GM11168 (cell line): Measurements from ENCODE around the gene HDAC8.
"Not testable (repeated sequence)": the region's sequence is repeated elsewhere in the genome, so short reads cannot be mapped to it uniquely, and the experiment has no call there.

ENCODE experiments used
- in situ Hi-C: fragments of 300-500 bp; cut with MboI; formaldehyde crosslinking; loops from one replicate; pipeline ENCODE4 v1.12.0; 2022; ENCODE audit warnings: low sequenced_read_pairs; ENCODE audit not compliant: unreplicated experiment

HDAC8 gene

GRCh38 chrX:72340626-72341025 is 232.0 kb downstream of the HDAC8 start:
- in situ Hi-C loops = no loop called here

DNA sequence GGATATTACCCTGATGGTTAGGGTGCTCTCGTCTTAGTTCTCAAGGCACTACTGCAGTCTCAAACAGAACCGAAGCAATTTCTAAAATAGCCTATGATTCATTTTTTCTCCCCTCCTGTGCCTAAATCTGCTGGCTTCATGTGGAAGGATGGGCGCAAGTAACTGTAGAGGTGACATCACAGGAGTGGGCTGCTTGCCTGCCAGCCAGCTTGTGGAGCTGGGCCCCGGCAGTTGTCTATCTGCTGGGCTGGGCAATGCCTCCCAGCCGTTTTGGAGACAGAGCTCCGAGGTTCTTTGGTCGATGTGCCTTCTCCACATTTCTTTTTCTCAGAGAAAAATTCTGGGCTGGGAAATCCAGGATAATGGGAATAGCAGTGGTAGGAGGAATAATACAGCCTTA is 232.6 kb downstream of the HDAC8 start:
- in situ Hi-C loops = no loop called here

- in situ Hi-C loops = no loop called here
Observed at GRCh38 chrX:72330131-72330530, 242.5 kb downstream of the HDAC8 start.

GRCh38 chrX:72326605-72327300 is 245.9 kb downstream of the HDAC8 start:
- in situ Hi-C loops = no loop called here

DNA sequence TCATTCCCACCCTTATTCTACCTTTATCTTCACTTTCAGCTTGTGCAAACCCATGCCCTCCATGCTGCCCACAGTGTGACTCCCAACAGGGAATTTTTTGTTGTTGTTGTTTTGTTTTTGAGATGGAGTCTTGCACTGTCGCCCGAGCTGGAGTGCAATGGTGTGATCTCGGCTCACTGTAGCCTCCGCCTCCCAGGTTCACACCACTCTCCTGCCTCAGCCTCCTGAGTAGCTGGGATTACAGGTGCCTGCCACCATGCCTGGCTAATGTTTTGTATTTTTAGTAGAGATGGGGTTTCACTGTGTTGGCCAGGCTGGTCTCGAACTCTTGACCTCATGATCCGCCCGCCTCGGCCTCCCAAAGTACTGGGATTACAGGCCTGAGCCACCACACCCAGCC is 253.0 kb downstream of the HDAC8 start:
- in situ Hi-C loops = not testable (repeated sequence)

DNA sequence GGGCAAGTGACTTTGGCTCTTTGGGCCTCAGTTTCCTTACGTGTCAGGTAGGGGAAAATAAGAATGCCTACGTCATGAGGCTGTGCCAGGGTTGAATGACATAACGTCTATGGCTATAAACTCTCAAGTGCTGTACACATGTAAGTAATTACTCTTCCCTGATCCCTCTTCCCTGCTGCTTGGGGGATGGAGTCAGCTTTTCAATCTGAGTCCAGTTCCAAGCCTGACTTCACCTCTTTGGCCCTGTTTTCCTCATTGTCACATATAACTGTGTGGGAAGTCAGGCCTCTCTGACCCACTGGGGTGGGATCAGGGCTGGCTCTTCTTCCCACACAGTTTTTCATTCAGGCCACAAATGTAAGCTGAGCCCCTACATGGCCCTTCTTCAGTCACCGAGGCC is 255.5 kb downstream of the HDAC8 start:
- in situ Hi-C loops = no loop called here

DNA sequence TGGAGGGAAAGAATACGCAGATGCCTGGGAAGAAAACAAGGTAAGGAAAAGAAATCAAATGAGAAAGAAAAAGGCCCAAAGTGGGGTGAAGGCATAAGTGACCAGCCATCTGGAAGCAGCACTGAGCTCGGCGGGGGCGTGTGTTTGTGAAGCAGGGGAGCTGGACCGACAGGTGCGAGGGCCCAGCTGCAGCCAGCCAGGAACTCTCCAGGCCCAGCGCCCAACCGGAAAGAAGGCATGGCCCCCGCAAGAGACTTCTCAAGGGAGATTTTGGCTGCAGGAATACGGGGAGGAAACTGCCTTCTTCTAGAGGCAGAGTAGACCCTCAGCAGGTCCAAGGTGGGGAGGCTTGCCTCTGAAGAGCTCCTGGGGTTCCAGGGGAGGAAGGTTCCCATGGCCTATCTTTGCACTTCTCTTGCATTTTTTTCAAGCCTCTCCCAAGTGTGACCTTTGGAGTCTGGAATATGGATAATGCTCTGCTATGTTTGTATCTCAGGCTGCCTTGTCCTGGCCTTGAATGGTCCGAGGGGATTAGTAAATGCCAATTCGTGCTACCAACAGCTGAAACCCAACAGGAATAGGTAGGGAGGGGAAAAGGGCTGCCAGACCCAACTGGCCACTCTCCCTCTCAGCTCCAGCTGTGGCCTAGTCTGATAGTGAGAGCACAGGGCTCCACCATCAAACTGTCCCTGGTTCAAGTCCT is 256.1 kb downstream of the HDAC8 start:
- in situ Hi-C loops = no loop called here

DNA sequence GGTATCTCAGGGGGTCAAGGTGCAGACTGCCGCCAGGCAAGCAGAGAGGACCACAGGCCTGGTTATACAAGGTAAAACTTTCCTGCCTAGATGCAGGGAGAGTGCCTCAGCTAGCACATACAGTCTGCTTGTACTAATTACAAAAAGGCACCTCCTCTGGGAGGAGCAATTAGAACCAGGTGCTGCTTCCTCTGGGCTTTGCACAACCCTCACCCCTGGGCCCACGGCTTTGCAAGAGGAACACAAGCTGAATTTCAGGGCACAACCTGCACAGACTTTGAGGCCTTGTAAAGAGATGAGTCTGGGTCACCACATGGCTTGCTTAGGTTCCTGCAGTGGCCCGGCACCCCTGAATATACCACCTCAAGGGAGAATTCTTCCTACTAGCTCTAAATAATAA is 257.8 kb downstream of the HDAC8 start:
- in situ Hi-C loops = no loop called here

DNA sequence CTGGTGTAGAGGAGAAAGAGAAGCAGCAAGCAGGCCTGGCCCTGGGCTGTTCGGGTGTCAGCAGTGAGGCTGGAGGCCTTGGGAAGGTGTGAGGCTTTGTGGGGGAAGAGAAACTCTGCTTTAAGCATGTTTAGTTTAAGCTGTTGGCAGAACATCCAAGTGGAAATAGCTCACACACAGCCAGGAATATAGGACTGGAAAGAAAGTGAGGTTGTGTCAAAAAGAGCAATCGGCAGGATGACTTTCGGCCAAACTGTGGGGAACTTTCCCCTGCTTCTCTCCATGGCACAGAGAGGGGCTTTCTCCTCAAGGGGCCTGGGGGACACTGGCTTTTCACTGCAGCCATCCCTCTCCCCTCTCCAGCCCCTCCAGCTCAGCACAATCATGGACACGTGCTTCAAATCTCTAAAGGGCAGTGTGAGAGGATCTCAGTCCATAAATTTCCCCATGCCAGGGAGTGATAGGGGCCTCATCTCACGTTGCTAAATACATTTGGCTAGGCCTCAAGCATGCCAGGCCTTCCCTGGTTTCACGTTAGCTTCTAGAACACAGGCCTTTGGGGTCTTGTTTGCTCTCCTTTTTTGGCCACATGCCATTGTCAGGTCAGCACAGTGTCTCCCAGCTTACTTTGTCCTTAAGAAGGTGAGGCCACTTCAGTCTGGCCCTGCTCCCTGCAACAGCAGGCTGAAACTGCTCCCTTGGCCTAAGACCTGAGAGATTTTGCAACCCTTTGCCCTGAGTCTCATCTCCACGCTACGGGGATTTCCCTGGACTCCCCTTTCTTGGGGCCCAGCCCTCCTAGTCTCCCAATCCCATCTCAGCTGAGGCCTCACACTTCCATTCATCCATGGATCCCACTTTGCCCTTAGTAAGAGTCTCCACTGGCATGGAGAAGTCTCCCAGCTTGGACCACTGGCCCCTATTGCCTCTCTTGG is 258.7 kb downstream of the HDAC8 start:
- in situ Hi-C loops = no loop called here

DNA sequence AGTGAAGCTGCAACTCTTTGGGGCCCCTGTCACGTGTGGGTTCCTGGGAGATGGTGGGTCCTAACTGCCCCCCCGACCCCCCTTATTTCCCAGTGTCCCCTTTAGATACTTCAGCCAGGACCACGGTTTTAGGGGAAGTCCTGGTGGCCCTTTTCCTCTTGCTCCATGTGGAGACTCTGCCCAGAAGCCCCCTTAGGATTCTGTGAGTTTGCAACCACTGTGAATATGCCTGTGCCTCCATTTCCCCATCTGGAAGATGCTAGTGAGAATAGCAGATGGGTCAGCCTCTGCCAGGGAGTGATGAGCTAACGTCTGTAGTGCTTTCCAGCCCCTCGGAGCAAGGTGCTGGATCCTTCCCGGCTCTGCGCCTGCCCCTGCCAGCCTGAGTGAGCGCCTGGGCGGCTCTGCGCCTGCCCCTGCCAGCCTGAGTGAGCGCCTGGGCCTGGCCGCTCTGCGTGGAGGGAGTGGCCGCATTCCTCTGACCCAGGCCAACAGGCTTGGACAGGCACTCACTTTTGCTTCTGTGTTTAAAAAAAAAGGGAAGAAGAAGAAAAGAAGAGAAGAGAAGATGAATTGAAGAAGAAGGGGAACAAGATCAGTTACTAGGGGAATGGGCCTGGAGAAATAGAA is 260.2 kb downstream of the HDAC8 start:
- in situ Hi-C loops = no loop called here

DNA sequence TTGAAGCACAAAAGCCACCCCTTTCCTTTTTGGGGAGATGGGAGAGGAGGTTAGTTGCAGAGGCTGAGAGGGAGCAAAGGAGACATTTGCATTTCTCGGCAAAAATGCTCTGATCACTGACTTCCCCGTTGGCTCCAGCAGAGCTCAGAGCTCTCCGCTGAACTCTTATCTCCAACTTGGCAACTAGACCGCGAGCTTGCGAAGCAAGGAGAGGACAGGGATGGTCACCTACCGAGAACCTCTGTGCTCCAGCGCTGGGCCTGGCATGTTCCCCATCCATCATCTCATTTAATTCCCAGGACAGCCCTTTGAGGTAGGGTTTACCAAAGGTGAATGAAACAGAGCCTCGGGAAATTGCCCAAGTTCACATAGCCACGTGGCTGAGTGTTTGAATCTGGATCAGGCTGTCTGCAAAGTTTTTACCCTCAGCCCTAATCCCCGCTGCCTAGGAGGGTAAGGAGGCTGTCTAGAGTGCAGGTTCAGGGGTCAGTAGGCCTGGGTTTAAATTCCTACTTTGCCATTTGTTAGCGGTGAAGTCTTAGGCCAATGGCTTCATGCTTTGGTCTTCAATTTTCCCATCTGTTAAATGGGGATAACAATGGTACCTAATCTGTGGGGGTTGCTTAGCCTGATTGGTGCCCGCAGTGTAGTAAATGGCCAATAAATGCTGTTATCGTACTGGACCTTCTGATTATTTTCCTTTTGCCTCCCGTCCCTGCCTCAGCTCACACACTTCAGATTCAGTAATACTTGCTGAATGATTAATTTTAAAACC is 263.2 kb downstream of the HDAC8 start:
- in situ Hi-C loops = no loop called here

DNA sequence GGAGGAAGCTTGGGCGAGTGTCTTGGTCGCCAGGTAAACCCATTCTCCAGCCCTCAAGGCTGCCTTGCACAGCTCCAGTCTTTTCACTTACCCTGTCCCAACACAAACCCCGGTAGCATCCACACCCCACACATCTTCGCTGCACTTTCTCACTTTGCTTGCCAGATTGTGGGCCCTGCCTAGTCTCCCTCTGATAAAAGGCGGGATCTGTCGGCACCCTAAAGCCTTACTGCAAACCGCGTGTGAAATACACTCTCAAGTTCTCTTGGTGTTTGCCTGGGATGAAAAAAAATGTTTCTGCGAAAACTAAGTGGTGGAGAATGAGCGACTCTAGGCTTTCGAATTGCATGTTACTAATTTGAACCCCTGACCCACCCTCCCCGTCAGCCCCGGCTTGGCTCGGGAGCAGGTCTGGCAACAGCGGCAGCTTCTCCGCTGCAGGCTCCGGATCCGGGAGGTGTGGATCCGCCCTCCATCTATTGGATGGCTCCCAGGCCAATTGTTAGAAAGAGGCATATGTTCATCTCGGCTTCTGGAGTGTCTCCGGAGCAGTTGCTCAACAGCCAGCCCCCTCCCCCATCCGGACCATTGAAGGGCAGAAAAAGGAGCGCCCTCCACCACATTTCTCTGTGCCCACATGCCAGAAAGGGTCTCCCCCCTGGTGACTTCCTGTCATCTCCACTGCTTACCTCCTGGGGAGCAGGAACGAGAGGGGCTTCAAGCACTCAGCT is 263.9 kb downstream of the HDAC8 start:
- in situ Hi-C loops = no loop called here

- in situ Hi-C loops = no loop called here
Observed at GRCh38 chrX:72308209-72308565, 264.5 kb downstream of the HDAC8 start.

- in situ Hi-C loops = no loop called here
Observed at GRCh38 chrX:72307646-72308051, 265.0 kb downstream of the HDAC8 start.

DNA sequence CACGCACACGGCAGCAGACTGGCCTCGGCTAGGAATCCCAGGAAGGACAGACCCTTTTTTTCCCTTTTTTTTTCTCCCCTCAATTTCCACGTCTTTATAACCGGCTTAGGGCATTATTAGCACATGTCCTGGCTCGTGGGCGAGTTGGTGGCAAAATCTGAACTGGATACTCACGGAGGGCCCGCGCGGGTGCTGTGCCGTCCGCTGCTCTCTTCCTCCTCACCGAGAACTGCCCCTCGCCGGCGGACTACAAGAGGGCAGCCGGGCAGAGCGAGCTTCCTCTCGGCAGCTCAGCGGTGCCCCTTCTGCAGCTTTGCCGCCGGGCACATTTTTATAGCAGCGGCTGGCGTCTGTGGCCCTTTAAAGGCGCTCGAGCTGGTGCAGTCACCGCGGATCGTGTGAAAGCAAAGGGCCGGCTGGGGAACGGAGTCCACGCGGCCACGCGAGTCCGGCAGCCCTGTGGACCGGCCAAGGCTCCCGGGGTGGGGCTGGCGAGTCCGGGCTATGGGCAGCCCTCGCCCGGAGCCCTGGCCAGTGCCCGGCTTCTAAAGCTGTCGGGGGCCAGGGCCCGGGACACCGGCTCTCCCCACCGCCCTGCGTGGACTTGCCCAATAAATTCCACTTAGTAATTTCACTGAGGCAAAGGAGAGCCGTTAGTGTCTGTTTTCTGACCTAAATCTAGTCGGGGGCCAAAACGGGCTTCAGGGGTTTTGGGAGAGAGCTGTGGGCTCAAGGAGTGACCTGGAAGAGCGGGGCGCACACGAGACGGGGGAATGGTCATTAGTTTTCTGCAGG is 265.6 kb downstream of the HDAC8 start:
- in situ Hi-C loops = no loop called here

GRCh38 chrX:72306085-72306801 is 266.4 kb downstream of the HDAC8 start:
- in situ Hi-C loops = no loop called here

DNA sequence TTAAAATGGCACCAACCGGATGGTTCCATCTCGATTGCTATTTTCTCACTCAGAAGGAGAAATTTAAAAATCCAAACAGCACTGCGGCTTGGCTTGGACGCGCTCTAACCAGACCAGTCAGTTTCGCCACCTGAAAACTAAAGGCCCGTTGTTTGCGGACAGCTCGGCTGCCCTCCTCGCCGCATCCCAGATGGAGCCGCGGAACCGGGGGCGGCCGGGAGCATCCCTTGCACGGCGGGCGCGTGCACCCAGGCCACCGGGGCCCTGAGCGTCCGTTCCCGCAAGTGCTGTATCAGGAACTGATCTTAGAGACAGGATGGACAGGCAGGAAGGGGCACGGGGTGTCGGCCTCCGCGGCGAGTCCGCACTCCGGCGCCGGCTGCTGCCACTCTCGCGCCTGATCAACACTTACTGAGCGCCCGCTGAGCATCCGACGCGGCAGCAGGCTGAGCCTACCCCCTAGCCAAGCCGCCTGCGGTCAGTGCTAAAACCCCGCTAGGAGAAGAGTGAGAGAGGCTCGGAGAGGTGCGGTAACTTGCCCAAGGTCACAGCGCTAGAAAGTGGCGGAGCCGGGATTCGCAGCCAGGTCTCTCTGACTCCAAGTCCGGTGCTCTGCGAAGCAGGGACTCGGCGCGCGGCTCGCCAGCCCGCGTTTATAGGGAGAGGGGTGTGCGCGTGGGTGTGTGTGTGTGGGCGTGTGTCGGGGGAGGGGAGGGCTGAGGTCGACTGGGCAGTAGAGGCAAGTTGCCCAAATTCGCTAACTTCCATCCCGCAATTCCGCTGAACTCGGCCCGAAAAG is 267.2 kb downstream of the HDAC8 start, which contains the start of gene CITED1:
TSS of gene CITED1 (minus strand) at position 629 of the 799 bp plus-strand sequence. CDS start 3,045 bp downstream, outside the sequence.
- in situ Hi-C loops = no loop called here
